Stimulated activated CD8-positive, alpha-beta memory T cell treated with anti-CD3 and anti-CD28 coated beads, Interleukin-15, amount 100 ng/mL, for 48 hours (primary cell): ENCODE results near the gene TRIP13.
A peak's percentile ranks its signal among the peaks of the same experiment; 100 is the strongest.
"Not testable (repeated sequence)": the region's sequence is repeated elsewhere in the genome, so short reads cannot be mapped to it uniquely, and the experiment has no call there.

Source experiments
- DNase-seq, 2 donors: peaks; one replicate each; pipeline ENCODE4 v3.0.0-alpha.2; 2020; ENCODE audit warnings: low read depth in 2 of 2

The TRIP13 gene

GRCh38 chr5:891837-892393 is 769 bp upstream of the TRIP13 start:
- DNase-seq: no peak

- no peak for DNase-seq
Observed at GRCh38 chr5:893137-893506, 438 bp downstream of the TRIP13 start.

- DNase-seq: no peak
Observed at GRCh38 chr5:893711-894110, 1.0 kb downstream of the TRIP13 start.

GRCh38 chr5:900781-901180 is 8.1 kb downstream of the TRIP13 start:
- no peak for DNase-seq

- no peak for DNase-seq
Observed at GRCh38 chr5:902129-902916, 9.6 kb downstream of the TRIP13 start.

GRCh38 chr5:903756-904096 is 11.0 kb downstream of the TRIP13 start:
- DNase-seq: no peak

GRCh38 chr5:905139-905642 is 12.5 kb downstream of the TRIP13 start:
- DNase-seq: no peak

GRCh38 chr5:907366-907910 is 14.8 kb downstream of the TRIP13 start:
- DNase-seq: no peak

- no peak for DNase-seq
Observed at GRCh38 chr5:908172-908571, 15.5 kb downstream of the TRIP13 start.

GRCh38 chr5:909086-909485 is 16.4 kb downstream of the TRIP13 start:
- no peak for DNase-seq

GRCh38 chr5:909994-910768 is 17.5 kb downstream of the TRIP13 start:
- DNase-seq: no peak

- no peak for DNase-seq
Observed at GRCh38 chr5:910769-911160, 18.1 kb downstream of the TRIP13 start.

GRCh38 chr5:911601-912000 is 18.9 kb downstream of the TRIP13 start:
- no peak for DNase-seq

- peak; percentile 70 to 82 for DNase-seq
Observed at GRCh38 chr5:912280-913091, 19.8 kb downstream of the TRIP13 start.

- no peak for DNase-seq
Observed at GRCh38 chr5:914174-914573, 21.5 kb downstream of the TRIP13 start.

GRCh38 chr5:914612-915011 is 21.9 kb downstream of the TRIP13 start:
- no peak for DNase-seq

GRCh38 chr5:915346-915745 is 22.7 kb downstream of the TRIP13 start:
- not testable (repeated sequence) for DNase-seq

- no peak for DNase-seq
Observed at GRCh38 chr5:915946-916345, 23.3 kb downstream of the TRIP13 start.

GRCh38 chr5:916441-917293 is 24.0 kb downstream of the TRIP13 start:
- DNase-seq: no peak

- not testable (repeated sequence) for DNase-seq
Observed at GRCh38 chr5:918717-919116, 26.0 kb downstream of the TRIP13 start.
